Adrenal gland (tissue), 5 donors: ENCODE results near the gene TTC27.

ENCODE experiments used
- CTCF ChIP-seq, 6 experiments: fragments of 450-650 bp in 4 of 6; fragments of 200-600 bp in 2 of 6; sonication (generic) in 1 of 6; IDR thresholded peaks; 1 replicate in 5 of 6; 2 replicates in 1 of 6; pipeline versions ENCODE4 v1.5.1 to v1.8.0; 2016 to 2021; ENCODE audit warnings: antibody characterized with exemption in 6 of 6, mild to moderate bottlenecking in 2 of 6, moderate library complexity in 1 of 6
- POLR2A ChIP-seq, 2 donors: fragments of 450-650 bp; IDR thresholded peaks; one replicate each; pipeline ENCODE4 v1.6.1; 2017; ENCODE audit warnings: antibody characterized with exemption in 2 of 2, mild to moderate bottlenecking in 2 of 2, moderate library complexity in 1 of 2
- donor health status: DM: no; HTN: no; CAD: no.

- no peak for TF ChIP-seq CTCF (IDR thresholded peaks at IDR 0.05)
- TF ChIP-seq POLR2A (IDR thresholded peaks at IDR 0.05) = no peak
These were observed 111.1 kb downstream of the TTC27 start for GRCh38 chr2:32738939-32739338.
